RWPE2 (cell line): Measurements from ENCODE around the gene KICS2.

ENCODE experiments used
- ATAC-seq: fragments of 200-7000 bp; cut with Tn5 transposase; 3 replicates; pipeline ENCODE4 v1.9.1; 2021; ENCODE audit warnings: low read depth
- DNase-seq: peaks from one replicate; pipeline ENCODE4 v3.0.0-alpha.2; 2020; ENCODE audit warnings: low spot score
- H3K27ac ChIP-seq: fragments of 450-650 bp; 2 replicates; pipeline ENCODE4 v1.5.1; 2017; ENCODE audit warnings: mild to moderate bottlenecking; ENCODE audit not compliant: poor library complexity, severe bottlenecking
- H3K27me3 ChIP-seq: fragments of 250-450 bp; sonication (Bioruptor Pico); 2 replicates; pipeline ENCODE4 v1.5.1; 2021; ENCODE audit warnings: mild to moderate bottlenecking, moderate library complexity; ENCODE audit not compliant: insufficient read depth, poor library complexity, severe bottlenecking
- H3K36me3 ChIP-seq: fragments of 250-450 bp; sonication (Bioruptor Pico); 2 replicates; pipeline ENCODE4 v1.5.1; 2020; ENCODE audit warnings: low read depth, mild to moderate bottlenecking, moderate library complexity
- H3K4me1 ChIP-seq: fragments of 250-450 bp; sonication (Bioruptor Pico); 2 replicates; pipeline ENCODE4 v1.5.1; 2021; ENCODE audit warnings: mild to moderate bottlenecking, moderate library complexity; ENCODE audit not compliant: insufficient read depth, poor library complexity, severe bottlenecking
- H3K4me3 ChIP-seq: fragments of 250-450 bp; sonication (Bioruptor Pico); 2 replicates; pipeline ENCODE4 v1.5.1; 2021; ENCODE audit warnings: mild to moderate bottlenecking, moderate library complexity; ENCODE audit not compliant: severe bottlenecking
- H3K9me3 ChIP-seq: fragments of 250-450 bp; sonication (Bioruptor Pico); 2 replicates; pipeline ENCODE4 v1.5.1; 2021; ENCODE audit warnings: mild to moderate bottlenecking, moderate library complexity; ENCODE audit not compliant: severe bottlenecking
- CTCF ChIP-seq: fragments of 450-650 bp; IDR thresholded peaks from one replicate; pipeline ENCODE4 v1.5.1; 2017; ENCODE audit warnings: mild to moderate bottlenecking, moderate library complexity; ENCODE audit not compliant: poor library complexity, severe bottlenecking

KICS2 gene

GRCh38 chr12:64194333-64195149, 27.6 kb downstream of the KICS2 start:
- no peak for DNase-seq
- no peaks in the 10 kb centered on the region for H3K27me3 ChIP-seq
- TF ChIP-seq CTCF: no peak
- H3K36me3 ChIP-seq: 0 out of 2 replicates have a peak, but pooled peaks cover 3% of the 10 kb centered on the region
- H3K4me1 ChIP-seq: no peaks in the 10 kb centered on the region
- H3K27ac ChIP-seq: no peak overlapping the region
- no peaks in the 10 kb centered on the region for H3K9me3 ChIP-seq
- no peak for ATAC-seq
- H3K4me3 ChIP-seq: no peak overlapping the region

GRCh38 chr12:64193931-64194330, 28.2 kb downstream of the KICS2 start:
- 0 out of 2 replicates have a peak, but pooled peaks cover 3% of the 10 kb centered on the region for H3K36me3 ChIP-seq
- DNase-seq (no peak), ATAC-seq (no peak)
- H3K27me3 ChIP-seq: no peaks in the 10 kb centered on the region
- H3K4me3 ChIP-seq: no peak overlapping the region
- H3K4me1 ChIP-seq: peaks cover under 1% of the 10 kb centered on the region
- H3K9me3 ChIP-seq: no peaks in the 10 kb centered on the region
- no peak overlapping the region for H3K27ac ChIP-seq
- TF ChIP-seq CTCF: no peak

GRCh38 chr12:64192644-64193444, 29.3 kb downstream of the KICS2 start:
- no peak for TF ChIP-seq CTCF
- no peak for ATAC-seq

GRCh38 chr12:64190140-64190539, 32.0 kb downstream of the KICS2 start:
- no peak overlapping the region for H3K27ac ChIP-seq
- no peak overlapping the region for H3K4me3 ChIP-seq
- H3K27me3 ChIP-seq: no peaks in the 10 kb centered on the region
- TF ChIP-seq CTCF: no peak
- H3K9me3 ChIP-seq: no peaks in the 10 kb centered on the region
- H3K36me3 ChIP-seq: 0 out of 2 replicates have a peak, but pooled peaks cover 2% of the 10 kb centered on the region
- H3K4me1 ChIP-seq: peaks cover 24% of the 10 kb centered on the region
- ATAC-seq (no peak), DNase-seq (no peak)

More at GRCh38 chr12:64192644-64193444, 29.3 kb downstream of the KICS2 start:
- Histone ChIP-seq H3K9me3 (no peaks in the 10 kb centered on the region), H3K4me1 (peaks cover 8% of the 10 kb centered on the region), H3K4me3 (no peak overlapping the region), H3K27ac (no peak overlapping the region), H3K36me3 (0 out of 2 replicates have a peak, but pooled peaks cover 3% of the 10 kb centered on the region), H3K27me3 (no peaks in the 10 kb centered on the region)
- no peak for DNase-seq
